Measurements from ENCODE around the gene FAM171A1.

DNA sequence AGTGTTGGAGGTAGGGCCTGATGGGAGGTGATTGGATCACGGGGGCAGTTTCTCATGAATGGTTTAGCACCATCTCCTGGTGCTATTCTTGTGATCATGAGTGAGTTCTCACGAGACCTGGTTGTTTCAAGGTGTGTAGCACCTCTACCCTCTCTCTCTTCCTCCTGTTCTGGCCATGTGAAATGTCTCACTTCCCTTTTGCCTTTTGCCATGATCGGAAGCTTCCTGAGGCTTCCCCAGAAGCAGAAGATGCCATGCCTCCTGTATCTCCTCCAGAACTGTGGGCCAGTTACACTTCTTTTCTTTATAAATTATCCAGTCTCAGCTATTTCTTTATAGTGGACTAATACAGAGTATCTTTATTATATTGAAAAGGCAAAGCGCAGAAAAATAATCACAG lies 90.1 kb downstream of the FAM171A1 start:
- TF ChIP-seq GATA2 (IDR thresholded peaks at IDR 0.05; ENCODE audit: low read depth, low read length) = no peak
- no peak for TF ChIP-seq GATA3 (IDR thresholded peaks at IDR 0.05; ENCODE audit: low read depth, low read length)
